K562 (cell line): ENCODE data around the gene SHISA3. TPM values are rescaled to one million over a fixed set of nuclear protein-coding genes. Genes with fewer than 3 reads are reported as not detected.

Source experiments
- ATAC-seq: fragments of 200-7000 bp; cut with Tn5 transposase; 3 replicates; pipeline ENCODE4 v1.9.1; 2020; ENCODE audit warnings: moderate library complexity
- BruUV-seq: library from RNA; stranded (reverse); fragments of 400-500 nt; replicated peaks from 2 replicates; lab custom pipeline; 2021; lab: Mats Ljungman, UMichigan
- CTCF ChIA-PET: fragments of 300-600 bp; formaldehyde crosslinking; extraction: SDS; loops from one replicate; lab custom pipeline; 2021; ENCODE audit warnings: low intra/inter-chr PET ratio; lab: Yijun Ruan, JAX
- POLR2A ChIA-PET: fragments of 300-600, 350-650 bp; sonication (Branson Sonifier 250); formaldehyde crosslinking; extraction: SDS; loops from one replicate; lab custom pipeline; 2021; ENCODE audit warnings: antibody characterized with exemption, inconsistent platforms; lab: Yijun Ruan, JAX
- DNase-seq, 4 experiments: peaks; one replicate each; pipeline versions ENCODE4 v3.0.0 to v3.0.0-alpha.2; 2011 to 2018; ENCODE audit warnings: low spot score in 3 of 4, mixed read lengths in 3 of 4; ENCODE audit errors: extremely low read depth in 1 of 4
- FAIRE-seq: peaks from 2 replicates; lab custom pipeline; 2011; peaks lifted over from hg19 to GRCh38; lab: Jason Lieb, UNC
- H2AFZ ChIP-seq: 2 replicates; pipeline ENCODE4 v1.6.0; 2011; ENCODE audit warnings: low read depth, low read length, control low read depth, inconsistent platforms
- H3K27ac ChIP-seq: fragments of 200-600 bp; 3 replicates; pipeline ENCODE4 v1.8.0; 2011; ENCODE audit warnings: low read depth, mild to moderate bottlenecking, control low read depth, inconsistent platforms, low read length, moderate library complexity, mixed read lengths; ENCODE audit errors: extremely low read depth
- H3K27me3 ChIP-seq, 2 experiments: fragments of 300-600 bp in 1 of 2; 2 replicates in 1 of 2; 3 replicates in 1 of 2; pipeline versions ENCODE4 v1.6.0 to v1.8.0; 2011; ENCODE audit warnings: inconsistent platforms in 2 of 2, low read length in 2 of 2, mild to moderate bottlenecking in 1 of 2, mixed read lengths in 1 of 2, moderate library complexity in 1 of 2; ENCODE audit not compliant: control insufficient read depth in 2 of 2, insufficient read depth in 2 of 2
- H3K36me3 ChIP-seq: fragments of 300-600 bp; 3 replicates; pipeline ENCODE4 v1.8.0; 2011; ENCODE audit warnings: mild to moderate bottlenecking, low read length, inconsistent platforms; ENCODE audit not compliant: control insufficient read depth, insufficient read depth
- H3K4me1 ChIP-seq, 2 experiments: fragments of 200-600 bp in 1 of 2; replicated peaks in 1 of 2; 2 replicates in 1 of 2; 3 replicates in 1 of 2; pipeline versions ENCODE4 v1.5.1 to v1.8.0; 2011; ENCODE audit warnings: inconsistent platforms in 2 of 2, low read length in 2 of 2, mild to moderate bottlenecking in 1 of 2, mixed read lengths in 1 of 2, moderate library complexity in 1 of 2; ENCODE audit not compliant: control insufficient read depth in 2 of 2, insufficient read depth in 2 of 2
- H3K4me2 ChIP-seq: 2 replicates; pipeline ENCODE4 v1.6.1; 2011; ENCODE audit warnings: low read length, control low read depth, inconsistent platforms, mixed read lengths; ENCODE audit not compliant: insufficient read depth
- H3K4me3 ChIP-seq: fragments of 200-600 bp; sonication (generic), shearing (Covaris generic); 2 replicates; pipeline ENCODE4 v1.5.1; 2016; ENCODE audit warnings: control low read depth, inconsistent platforms
- H3K79me2 ChIP-seq: fragments of 200-600 bp; 3 replicates; pipeline ENCODE4 v1.8.0; 2011; ENCODE audit warnings: low read length, inconsistent platforms; ENCODE audit not compliant: control insufficient read depth, insufficient read depth
- H3K9ac ChIP-seq, 2 experiments: 2 replicates each; pipeline versions ENCODE4 v1.6.0 to v1.6.1; 2011; ENCODE audit warnings: low read depth in 2 of 2, low read length in 2 of 2, control low read depth in 1 of 2, inconsistent platforms in 1 of 2, mild to moderate bottlenecking in 1 of 2, mixed read lengths in 1 of 2; ENCODE audit not compliant: insufficient read depth in 1 of 2
- H3K9me1 ChIP-seq: one replicate; pipeline ENCODE4 v1.6.0; 2011; ENCODE audit warnings: inconsistent platforms, mild to moderate bottlenecking, low read length, moderate library complexity; ENCODE audit not compliant: control insufficient read depth, insufficient read depth
- H3K9me3 ChIP-seq: replicated peaks from 2 replicates; pipeline ENCODE4 v1.5.1; 2011; ENCODE audit warnings: low read depth, low read length, inconsistent platforms; ENCODE audit not compliant: control insufficient read depth, insufficient read depth
- H4K20me1 ChIP-seq: replicated peaks from 2 replicates; pipeline ENCODE4 v1.6.1; 2011; ENCODE audit warnings: low read length, inconsistent platforms, mixed read lengths; ENCODE audit not compliant: control insufficient read depth, insufficient read depth
- ATF1 ChIP-seq, 2 experiments: fragments of 450-650 bp in 1 of 2; IDR thresholded peaks; 2 replicates each; pipeline ENCODE4 v1.6.1; 2016; ENCODE audit warnings: missing compliant biosample characterization in 1 of 2, missing genetic modification characterization in 1 of 2
- CBX3 ChIP-seq, 2 experiments: IDR thresholded peaks; 1 replicate in 1 of 2; 2 replicates in 1 of 2; pipeline ENCODE4 v1.6.1; 2012; ENCODE audit warnings: inconsistent platforms in 2 of 2, low read length in 2 of 2, borderline replicate concordance in 1 of 2, control low read depth in 1 of 2
- GABPB1 ChIP-seq: sonication (generic); formaldehyde crosslinking; IDR thresholded peaks from 2 replicates; pipeline ENCODE4 v1.8.0; 2022; ENCODE audit warnings: mild to moderate bottlenecking, missing genetic modification reagents
- MITF ChIP-seq: IDR thresholded peaks from 2 replicates; pipeline ENCODE4 v1.6.1; 2014; ENCODE audit warnings: antibody characterized with exemption
- MYNN ChIP-seq, 2 experiments: sonication (generic); formaldehyde crosslinking in 1 of 2; IDR thresholded peaks; 2 replicates each; pipeline versions ENCODE4 v1.5.0 to v1.6.1; 2016 to 2020; ENCODE audit warnings: antibody characterized with exemption in 1 of 2, missing genetic modification reagents in 1 of 2
- NR4A1 ChIP-seq, 2 experiments: fragments of 250-450 bp in 1 of 2; fragments of 450-650 bp in 1 of 2; sonication (Bioruptor Pico) in 1 of 2; IDR thresholded peaks; 2 replicates each; pipeline versions ENCODE4 v1.4.0 to v1.6.1; 2016 to 2020; ENCODE audit warnings: mild to moderate bottlenecking in 2 of 2, missing compliant biosample characterization in 1 of 2, missing genetic modification characterization in 1 of 2, moderate library complexity in 1 of 2
- ZNF197 ChIP-seq: fragments of 200-800 bp; sonication (Bioruptor generic); IDR thresholded peaks from 2 replicates; pipeline ENCODE4 v1.6.1; 2016; ENCODE audit warnings: low read depth, missing genetic modification characterization, missing compliant biosample characterization
- ZNF311 ChIP-seq: fragments of 250-450 bp; sonication (Bioruptor Pico); IDR thresholded peaks from 2 replicates; pipeline ENCODE4 v1.4.0; 2020; ENCODE audit warnings: mild to moderate bottlenecking, moderate library complexity
- ZNF780A ChIP-seq: fragments of 250-450 bp; sonication (Bioruptor Pico); IDR thresholded peaks from 2 replicates; pipeline ENCODE4 v1.5.0; 2021; ENCODE audit warnings: mild to moderate bottlenecking
- WGBS: fragments of 100-300 bp; shearing (Covaris generic); methylation state at CpG from one replicate; pipeline ENCODE4 v1.1.6; 2016; ENCODE audit warnings: low coverage, mixed read lengths; ENCODE audit not compliant: insufficient coverage; ENCODE audit errors: missing lambda C conversion rate; 5-methylcytosine and 5-hydroxymethylcytosine counted together
- in situ Hi-C: fragments of 300-500 bp; cut with MboI; formaldehyde crosslinking; loops from 4 replicates; pipeline ENCODE4 v1.15.0; 2018; ENCODE audit warnings: inconsistent platforms, mixed read lengths
- intact Hi-C: fragments of 100-400 bp; cut with micrococcal nuclease; formaldehyde crosslinking; loops from 2 replicates; pipeline ENCODE4 v1.14.2; 2022
- polyA plus RNA-seq, 8 experiments: library from polyadenylated mRNA; depleted of rRNA in 4 of 8; stranded (reverse) in 5 of 8; unstranded in 3 of 8; fragments of >200 nt; fragmentation: Nextera tagmentation in 2 of 8; fragmentation: Illumina TruSeq in 1 of 8; extraction: Ambion mirVana in 2 of 8; extraction: Trizol in 1 of 8; gene quantifications; 2 replicates each; pipeline versions ENCODE4 v1.2.1 to v1.2.3, GENCODE V29; 2011 to 2014; ENCODE audit warnings: inconsistent platforms in 1 of 8, missing spikeins in 1 of 8
- total RNA-seq, 7 experiments: library from RNA; depleted of rRNA in 6 of 7; stranded (reverse); fragments of >200 nt in 6 of 7; fragmentation: Illumina TruSeq in 2 of 7; extraction: Trizol in 2 of 7; gene quantifications; 2 replicates each; pipeline versions ENCODE4 v1.2.1 to v1.2.3, GENCODE V29; 2011 to 2021; ENCODE audit warnings: low replicate concordance in 1 of 7
- TF ChIP-seq, protein P1 (sequence below): sonication (generic); formaldehyde crosslinking; IDR thresholded peaks from 2 replicates; pipeline ENCODE4 v1.8.0; 2022; ENCODE audit warnings: mild to moderate bottlenecking, missing genetic modification reagents
- TF ChIP-seq, protein P2 (sequence below), 2 experiments: fragments of 450-650 bp; IDR thresholded peaks; 2 replicates each; pipeline ENCODE4 v1.6.1; 2018; ENCODE audit warnings: mild to moderate bottlenecking in 2 of 2, low read depth in 1 of 2; ENCODE audit not compliant: partially characterized antibody in 2 of 2

The SHISA3 gene
- total and polyA plus RNA-seq, 9 of the 15 experiments (the other 6 are each of a cell fraction or from before 2014, with no cell fraction given), result not detected

- CTCF ChIA-PET, result no interaction called here
- no peak overlapping the region for H3K9ac ChIP-seq
Measured at GRCh38 chr4:42397635-42398170, 415 bp downstream of the SHISA3 start.

More at GRCh38 chr4:42397635-42398170, 415 bp downstream of the SHISA3 start:
- Histone ChIP-seq H4K20me1 (no peaks in the 10 kb centered on the region), H3K4me2 (no peak overlapping the region), H3K36me3 (no peaks in the 10 kb centered on the region), H3K4me3 (no peak overlapping the region), H3K9me1 (no peaks in the 10 kb centered on the region), H3K4me1 (no peaks in the 10 kb centered on the region; a peak in 1 of 5 replicates), H2AFZ (no peak overlapping the region), H3K27me3 (peaks cover 0 to 35% of the 10 kb centered on the region in 2 experiments; a peak in 2 of 5 replicates), H3K79me2 (no peaks in the 10 kb centered on the region), H3K27ac (no peak overlapping the region), H3K9me3 (no peaks in the 10 kb centered on the region)
- BruUV-seq, result no TSS peak
- WGBS, result 39% methylated on average over 30 of the region's 52 CpGs
- ATAC-seq (no peak), FAIRE-seq (no peak), DNase-seq (no peak)
- intact Hi-C loops, result no loop called here
- TF ChIP-seq ZNF311 (CRISPR knock-in tag), result no peak
- no peak for TF ChIP-seq MYNN (IDR thresholded peaks at IDR 0.05)
- no peak for TF ChIP-seq MYNN (CRISPR knock-in tag; IDR thresholded peaks at IDR 0.05)
- TF ChIP-seq ZNF197, result no peak
- no peak for TF ChIP-seq GABPB1 (CRISPR knock-in tag)
- TF ChIP-seq ATF1 (CRISPR knock-in tag; IDR thresholded peaks at IDR 0.05), result no peak
- no peak for TF ChIP-seq ATF1 (tag; IDR thresholded peaks at IDR 0.05)
- no peak for TF ChIP-seq ZNF780A (CRISPR knock-in tag)
- no peak for TF ChIP-seq MITF
- TF ChIP-seq, protein P1, sequence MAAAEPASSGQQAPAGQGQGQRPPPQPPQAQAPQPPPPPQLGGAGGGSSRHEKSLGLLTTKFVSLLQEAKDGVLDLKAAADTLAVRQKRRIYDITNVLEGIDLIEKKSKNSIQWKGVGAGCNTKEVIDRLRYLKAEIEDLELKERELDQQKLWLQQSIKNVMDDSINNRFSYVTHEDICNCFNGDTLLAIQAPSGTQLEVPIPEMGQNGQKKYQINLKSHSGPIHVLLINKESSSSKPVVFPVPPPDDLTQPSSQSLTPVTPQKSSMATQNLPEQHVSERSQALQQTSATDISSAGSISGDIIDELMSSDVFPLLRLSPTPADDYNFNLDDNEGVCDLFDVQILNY (CRISPR knock-in tag), result no peak
- no peak for TF ChIP-seq NR4A1 (CRISPR knock-in tag; IDR thresholded peaks at IDR 0.05)
- TF ChIP-seq NR4A1 (tag; IDR thresholded peaks at IDR 0.05), result no peak
- no peak for TF ChIP-seq CBX3 (IDR thresholded peaks at IDR 0.05; ENCODE audit: borderline replicate concordance in 1 of 2, low read length in 2 of 2)
- TF ChIP-seq, protein P2, sequence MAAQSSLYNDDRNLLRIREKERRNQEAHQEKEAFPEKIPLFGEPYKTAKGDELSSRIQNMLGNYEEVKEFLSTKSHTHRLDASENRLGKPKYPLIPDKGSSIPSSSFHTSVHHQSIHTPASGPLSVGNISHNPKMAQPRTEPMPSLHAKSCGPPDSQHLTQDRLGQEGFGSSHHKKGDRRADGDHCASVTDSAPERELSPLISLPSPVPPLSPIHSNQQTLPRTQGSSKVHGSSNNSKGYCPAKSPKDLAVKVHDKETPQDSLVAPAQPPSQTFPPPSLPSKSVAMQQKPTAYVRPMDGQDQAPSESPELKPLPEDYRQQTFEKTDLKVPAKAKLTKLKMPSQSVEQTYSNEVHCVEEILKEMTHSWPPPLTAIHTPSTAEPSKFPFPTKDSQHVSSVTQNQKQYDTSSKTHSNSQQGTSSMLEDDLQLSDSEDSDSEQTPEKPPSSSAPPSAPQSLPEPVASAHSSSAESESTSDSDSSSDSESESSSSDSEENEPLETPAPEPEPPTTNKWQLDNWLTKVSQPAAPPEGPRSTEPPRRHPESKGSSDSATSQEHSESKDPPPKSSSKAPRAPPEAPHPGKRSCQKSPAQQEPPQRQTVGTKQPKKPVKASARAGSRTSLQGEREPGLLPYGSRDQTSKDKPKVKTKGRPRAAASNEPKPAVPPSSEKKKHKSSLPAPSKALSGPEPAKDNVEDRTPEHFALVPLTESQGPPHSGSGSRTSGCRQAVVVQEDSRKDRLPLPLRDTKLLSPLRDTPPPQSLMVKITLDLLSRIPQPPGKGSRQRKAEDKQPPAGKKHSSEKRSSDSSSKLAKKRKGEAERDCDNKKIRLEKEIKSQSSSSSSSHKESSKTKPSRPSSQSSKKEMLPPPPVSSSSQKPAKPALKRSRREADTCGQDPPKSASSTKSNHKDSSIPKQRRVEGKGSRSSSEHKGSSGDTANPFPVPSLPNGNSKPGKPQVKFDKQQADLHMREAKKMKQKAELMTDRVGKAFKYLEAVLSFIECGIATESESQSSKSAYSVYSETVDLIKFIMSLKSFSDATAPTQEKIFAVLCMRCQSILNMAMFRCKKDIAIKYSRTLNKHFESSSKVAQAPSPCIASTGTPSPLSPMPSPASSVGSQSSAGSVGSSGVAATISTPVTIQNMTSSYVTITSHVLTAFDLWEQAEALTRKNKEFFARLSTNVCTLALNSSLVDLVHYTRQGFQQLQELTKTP (IDR thresholded peaks at IDR 0.05; ENCODE audit: low read depth in 1 of 2, partially characterized antibody in 2 of 2), result no peak
- in situ Hi-C loops, result no loop called here
- POLR2A ChIA-PET, result interaction anchor here (1.0 kb wide), 1 partner anchor 40 kb away, joined by 3 read pairs; no protein-coding TSS in a partner anchor
